Activated CD4-positive, alpha-beta T cell treated with anti-CD3 and anti-CD28 coated beads for 24 hours (primary cell): ENCODE data around the gene ARHGEF9.
"Not testable (repeated sequence)": the region's sequence is repeated elsewhere in the genome, so short reads cannot be mapped to it uniquely, and the experiment has no call there.

Source experiments
- DNase-seq, 2 donors: peaks; one replicate each; pipeline ENCODE4 v3.0.0-alpha.2; 2020; ENCODE audit warnings: low read depth in 2 of 2

Gene ARHGEF9

DNA sequence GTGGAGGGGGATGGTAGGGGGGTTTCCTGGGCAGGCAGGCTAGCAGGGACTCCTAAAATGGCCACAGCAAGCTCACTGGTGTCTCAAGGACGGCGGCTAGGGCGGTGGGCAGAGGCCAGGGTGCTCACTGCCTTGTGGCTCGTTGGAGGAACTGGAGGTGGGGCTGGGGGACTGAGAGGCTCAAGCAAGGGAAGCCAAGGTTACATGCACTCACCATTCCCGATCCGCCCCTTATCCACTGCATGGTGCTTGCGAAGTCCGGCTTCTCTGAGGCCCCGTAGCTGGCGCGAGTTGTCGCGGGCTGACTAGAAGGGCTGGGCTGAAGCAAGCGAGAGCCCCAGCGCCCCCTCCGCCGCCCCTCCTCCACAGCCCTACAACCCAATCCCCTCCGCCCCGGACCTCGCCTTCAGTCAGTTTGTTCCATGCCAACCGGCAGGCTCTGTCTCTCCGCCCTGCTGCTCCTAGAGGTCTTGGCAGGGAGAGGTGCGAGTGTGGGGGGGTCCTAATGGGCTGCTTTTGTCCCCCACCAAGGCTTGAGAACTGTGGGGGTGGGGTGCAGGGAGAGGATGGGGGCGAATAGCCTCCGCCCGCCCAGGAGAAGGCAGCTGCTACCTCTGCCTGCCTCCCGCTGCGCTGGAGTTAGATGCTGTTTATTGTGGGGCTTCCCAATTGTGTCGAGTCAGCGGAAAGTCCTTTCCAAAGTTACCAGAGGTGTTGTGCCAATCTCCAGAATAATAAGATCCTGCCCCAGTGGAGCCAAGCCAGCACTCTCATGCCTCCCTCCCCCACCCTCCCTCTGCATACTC is at the start of gene ARHGEF9:
Gene ARHGEF9, minus strand, starts transcription at position 313 of the 806 bp plus-strand sequence. Its CDS starts 69 bp downstream, at position 244.
- no peak for DNase-seq

DNA sequence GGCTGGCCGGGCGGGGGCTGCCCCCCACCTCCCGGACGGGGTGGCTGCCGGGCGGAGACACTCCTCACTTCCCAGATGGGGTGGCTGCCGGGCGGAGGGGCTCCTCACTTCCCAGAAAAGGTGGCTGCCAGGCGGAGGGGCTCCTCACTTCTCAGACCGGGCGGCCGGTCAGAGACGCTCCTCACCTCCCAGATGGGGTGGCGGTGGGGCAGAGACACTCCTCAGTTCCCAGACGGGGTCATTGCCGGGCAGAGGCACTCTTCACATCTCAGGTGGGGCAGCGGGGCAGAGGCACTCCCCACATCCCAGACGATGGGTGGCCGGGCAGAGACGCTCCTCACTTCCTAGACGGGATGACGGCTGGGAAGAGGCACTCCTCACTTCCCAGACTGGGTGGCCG is 40.4 kb upstream of the ARHGEF9 start:
- not testable (repeated sequence) for DNase-seq

DNA sequence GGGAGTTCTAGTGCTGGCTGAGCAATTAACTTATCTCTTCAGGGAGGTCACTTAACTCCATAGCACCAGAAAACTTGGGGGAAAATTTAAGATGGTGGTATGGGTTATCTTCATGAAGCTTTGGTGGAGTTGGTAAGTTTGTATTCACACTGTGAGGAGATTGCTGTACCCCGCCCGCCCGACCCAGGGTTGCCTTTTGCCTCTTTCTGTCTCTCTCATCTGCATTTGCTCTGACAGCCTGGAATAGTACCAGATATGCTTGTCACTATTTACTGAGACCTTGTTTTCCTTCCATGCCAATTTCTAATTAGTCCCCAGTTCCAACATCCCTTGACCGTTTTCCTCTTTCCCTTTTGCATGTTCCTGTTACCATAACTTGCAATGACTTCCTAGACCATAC is 33.1 kb upstream of the ARHGEF9 start:
- DNase-seq: no peak

GRCh38 chrX:63817696-63818095 is 32.7 kb upstream of the ARHGEF9 start:
- no peak for DNase-seq

DNA sequence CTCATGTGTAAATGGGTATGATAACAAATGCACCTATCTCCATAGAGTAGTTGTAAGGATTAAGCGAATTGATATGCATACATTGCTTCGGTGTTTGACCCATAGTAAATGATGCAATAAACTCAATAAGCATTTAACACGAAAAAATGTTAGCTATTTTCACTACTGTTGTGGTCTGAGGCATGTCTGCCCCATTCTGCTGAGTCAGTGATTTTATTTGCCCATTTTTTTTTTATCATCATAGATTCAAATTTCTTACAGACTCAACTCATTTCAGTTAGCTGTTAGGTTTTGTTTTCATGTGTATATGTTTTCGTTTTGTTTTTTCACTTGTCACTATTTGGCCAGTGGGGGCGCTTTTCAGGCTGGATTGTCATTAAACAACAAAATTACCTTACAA is 27.8 kb upstream of the ARHGEF9 start:
- no peak for DNase-seq

GRCh38 chrX:63810746-63811145 is 25.7 kb upstream of the ARHGEF9 start:
- DNase-seq: no peak

DNA sequence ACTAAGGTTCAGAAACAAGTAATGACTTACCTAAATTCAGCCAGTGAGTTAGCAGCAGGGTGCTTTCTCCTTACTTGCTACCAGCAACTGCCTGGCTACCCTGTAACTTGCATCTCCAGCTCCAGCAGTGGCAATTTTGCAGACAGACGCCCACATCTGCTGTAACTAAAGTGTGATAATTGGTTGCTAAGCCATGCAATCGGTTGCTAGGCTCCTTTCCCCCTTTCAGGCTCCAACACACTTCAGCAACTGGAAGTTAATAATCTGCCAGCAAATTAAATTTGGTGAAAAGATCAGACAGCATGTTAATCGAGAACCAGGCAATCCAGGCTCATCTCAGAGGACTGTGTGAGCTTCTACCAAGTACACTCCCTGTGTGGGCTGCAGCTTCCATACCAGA is 24.2 kb upstream of the ARHGEF9 start:
- no peak for DNase-seq

DNA sequence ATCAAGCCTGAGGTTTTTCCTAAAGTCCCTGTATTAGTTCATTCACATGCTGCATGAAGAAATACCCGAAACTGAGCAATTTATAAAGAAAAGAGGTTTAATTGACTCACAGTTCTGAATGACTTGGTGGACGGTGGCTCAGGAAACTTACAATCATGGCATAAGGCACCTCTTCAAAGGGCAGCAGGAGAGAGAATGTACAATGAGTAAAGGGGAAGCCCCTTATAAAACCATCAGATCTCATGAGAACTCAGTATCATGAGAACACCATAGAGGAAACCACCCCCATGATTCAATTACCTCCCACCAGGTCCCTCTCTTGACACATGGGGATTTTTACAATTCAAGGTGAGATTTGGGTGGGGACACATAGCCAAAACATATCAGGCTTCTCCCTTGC is 10.4 kb upstream of the ARHGEF9 start:
- not testable (repeated sequence) for DNase-seq

DNA sequence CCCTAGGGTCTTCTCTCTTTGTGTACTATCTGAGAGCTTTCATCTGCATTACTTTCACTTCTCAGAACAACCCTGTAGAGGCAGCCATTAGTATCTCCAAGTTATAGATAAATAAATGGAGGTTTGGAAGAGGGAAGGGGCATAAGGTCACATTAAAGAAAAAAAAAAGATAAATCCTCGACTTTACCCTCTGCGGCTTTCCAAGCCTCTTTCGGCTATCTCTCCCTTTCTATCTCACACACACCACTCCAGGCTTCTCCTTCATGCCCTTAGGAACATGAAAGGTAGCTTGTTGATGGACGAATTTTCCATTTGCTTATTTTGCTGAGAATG is 660 bp upstream of the ARHGEF9 start:
- no peak for DNase-seq

DNA sequence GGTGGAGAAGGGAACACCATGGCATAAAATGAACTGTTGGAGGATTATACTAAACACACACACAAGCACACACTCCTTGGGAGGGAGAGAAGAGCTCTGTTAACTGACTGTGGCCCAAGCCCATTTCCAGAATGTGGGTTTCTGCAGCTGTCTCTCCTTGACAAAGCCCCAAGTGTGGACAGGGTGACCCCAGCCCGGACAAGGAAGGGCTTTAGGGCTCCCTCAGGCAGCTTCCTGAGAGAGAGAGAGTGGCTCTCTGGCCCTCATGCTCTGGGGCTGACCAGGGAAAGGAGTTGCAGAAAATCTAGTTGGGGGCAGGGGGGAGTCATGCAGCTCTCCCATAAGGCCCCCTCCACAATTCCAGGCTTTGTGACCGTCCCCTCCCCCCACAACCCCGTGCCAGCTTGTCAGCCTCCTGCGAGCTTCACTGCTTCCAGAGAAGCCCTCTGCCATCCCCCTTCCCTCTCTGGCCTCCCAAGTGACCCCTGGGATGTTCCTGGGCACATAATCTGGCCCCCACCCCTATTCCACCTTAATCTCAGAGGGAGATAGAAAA is 590 bp downstream of the ARHGEF9 start:
- DNase-seq: no peak

DNA sequence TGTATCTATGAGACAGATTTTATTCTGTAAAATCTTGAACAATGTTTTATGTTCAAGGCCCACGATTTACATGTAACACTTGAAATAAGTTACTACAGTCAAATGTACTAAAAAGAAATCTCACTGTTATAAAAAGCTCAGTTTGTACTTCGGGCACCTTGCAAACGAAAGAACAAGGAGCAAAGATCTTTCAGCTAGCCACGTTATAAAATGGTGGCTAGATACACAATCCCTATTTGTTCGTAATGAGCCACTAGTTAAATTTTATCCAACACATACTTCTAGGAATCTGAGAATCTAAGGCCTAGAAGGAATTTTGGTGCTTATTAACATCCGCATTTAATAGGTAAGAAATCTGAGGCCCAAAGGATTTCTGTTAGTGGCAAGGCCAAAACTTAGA is 2.5 kb downstream of the ARHGEF9 start:
- no peak for DNase-seq

DNA sequence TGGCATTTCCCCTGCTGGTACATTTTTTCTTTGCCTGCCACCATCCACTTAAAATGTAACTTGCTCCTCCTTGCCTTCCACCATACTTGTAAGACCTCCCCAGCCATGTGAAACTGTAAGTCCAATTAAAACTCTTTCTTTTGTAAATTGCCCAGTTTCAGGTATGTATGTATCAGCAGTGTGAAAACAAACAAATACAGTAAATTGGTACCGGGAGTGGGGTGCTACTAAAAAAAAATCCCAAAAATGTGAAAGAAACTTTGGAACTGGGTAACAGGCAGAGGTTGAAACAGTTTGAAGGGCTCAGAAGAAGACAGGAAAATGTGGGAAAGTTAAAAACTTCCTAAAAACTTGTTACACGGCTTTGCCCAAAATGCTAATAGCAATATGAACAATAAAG is 16.3 kb downstream of the ARHGEF9 start:
- no peak for DNase-seq

- DNase-seq: no peak
Measured at GRCh38 chrX:63765712-63766111, 19.3 kb downstream of the ARHGEF9 start.

GRCh38 chrX:63764946-63765345 is 20.1 kb downstream of the ARHGEF9 start:
- no peak for DNase-seq

DNA sequence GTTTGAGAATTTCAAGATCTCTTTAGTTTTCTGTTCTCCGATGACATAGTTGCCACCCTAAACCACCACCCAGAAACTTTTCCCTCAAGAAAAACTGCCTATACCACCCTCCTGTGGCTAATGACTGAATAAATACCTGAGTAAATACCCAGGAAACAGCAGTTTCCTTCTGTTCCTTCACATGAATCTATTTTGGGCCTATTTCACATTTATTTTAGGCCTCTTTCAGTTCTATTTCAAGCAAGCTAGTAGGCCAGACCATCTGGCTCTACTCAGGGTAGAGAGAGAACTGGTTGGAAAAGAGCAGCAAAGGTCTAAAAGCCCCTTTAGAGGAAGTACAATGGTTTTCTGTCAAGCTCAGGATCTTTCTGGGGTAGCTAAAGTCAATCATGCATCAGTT is 23.4 kb downstream of the ARHGEF9 start:
- DNase-seq: no peak

DNA sequence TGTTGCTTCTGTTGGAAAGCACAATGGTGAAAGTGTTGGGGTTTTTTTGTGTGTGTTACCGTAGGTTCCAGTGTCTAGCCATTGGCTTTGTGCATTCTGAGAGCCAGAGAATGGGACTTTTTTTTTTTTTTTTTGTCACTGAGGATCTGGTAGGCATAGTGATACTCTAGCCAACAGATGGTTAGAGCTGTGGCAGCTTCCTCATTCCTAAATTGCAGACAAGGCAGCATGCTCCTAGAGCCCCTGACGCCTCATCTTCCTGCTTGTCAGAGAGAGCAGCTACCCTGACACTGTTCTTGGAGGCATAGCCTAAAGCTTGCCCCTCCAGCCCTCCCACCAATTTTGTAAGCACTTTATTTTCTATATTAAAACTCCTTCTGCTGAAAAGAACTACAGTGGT is 27.0 kb downstream of the ARHGEF9 start:
- no peak for DNase-seq

GRCh38 chrX:63755892-63756291 is 29.1 kb downstream of the ARHGEF9 start:
- DNase-seq: no peak

DNA sequence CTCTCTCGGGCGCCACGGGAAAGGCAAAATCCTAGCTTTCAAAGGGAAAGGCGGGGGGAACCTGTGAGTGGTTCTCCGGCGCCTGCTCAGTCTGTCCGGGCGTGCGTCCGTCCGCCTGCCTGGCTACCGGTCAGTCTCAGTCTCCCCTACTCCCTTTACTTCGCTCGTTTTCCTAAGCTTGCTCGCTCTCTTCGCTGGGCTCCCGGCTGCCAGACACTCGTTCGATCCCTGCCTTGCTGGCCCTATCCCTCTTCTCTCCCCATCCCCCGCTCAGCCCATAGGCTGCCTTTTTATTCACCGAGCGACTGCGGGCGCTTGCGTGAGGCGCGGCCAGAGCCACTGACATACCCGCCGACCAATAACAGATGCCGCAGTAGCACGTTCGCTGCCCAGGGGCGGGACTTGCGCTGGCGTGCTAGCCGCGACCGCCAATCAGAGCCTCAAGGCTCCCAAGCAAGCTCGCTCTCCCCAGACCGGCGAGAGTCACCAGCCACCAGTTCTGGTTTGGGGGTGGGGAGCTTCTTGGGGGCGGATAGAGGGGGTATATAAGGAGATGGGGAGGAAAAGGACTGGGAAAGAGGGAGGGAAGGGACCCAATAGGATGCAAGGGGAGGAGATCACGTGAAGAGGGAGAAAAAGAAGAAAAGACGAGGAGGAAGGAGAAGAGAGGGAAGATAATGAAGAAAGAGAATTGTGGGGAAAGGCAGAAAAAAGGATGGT is 30.0 kb downstream of the ARHGEF9 start:
- DNase-seq: peak; percentile 65 to 67

GRCh38 chrX:63754136-63754859 is 30.7 kb downstream of the ARHGEF9 start:
- DNase-seq: peak in 1 of 2 donors; percentile 6

DNA sequence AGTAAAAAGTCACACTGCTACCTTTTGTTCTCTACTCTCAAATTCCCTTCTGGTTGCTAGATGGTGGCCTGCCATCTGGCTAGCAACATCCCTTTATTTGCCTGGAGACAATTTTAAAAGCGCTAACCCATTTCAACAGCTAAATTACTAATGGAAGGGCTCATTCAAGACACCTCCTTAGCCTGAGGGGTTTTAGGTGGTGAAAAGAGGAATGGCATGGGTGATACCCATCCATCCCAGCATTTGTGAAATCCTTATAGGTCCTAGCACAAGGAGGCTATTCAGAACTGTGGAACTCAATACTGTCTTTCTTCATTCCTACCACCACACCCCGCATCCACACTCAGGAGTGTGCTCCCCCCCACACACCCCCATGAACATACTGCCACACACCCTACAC is 33.5 kb downstream of the ARHGEF9 start:
- no peak for DNase-seq

GRCh38 chrX:63750811-63751210 is 34.2 kb downstream of the ARHGEF9 start:
- no peak for DNase-seq

DNA sequence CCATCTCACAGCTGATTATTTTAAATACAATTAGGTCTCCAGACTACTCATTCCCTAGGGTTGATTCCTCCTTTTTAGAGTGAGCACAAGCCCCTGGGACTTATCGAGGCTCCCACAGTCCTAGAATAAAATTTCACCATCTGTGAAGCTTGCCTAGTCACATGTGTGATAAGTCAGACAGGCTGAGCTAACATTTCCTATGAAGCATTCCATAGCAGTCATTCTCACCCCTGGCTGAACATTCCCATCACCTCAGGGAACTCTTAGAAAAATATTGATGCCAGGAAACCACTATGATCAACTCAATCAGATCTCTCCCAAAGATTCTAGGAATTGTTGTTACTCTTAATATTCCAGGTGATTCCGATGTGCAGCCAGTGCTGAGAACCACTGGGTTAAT is 37.7 kb downstream of the ARHGEF9 start:
- DNase-seq: no peak
